Retinal pigment epithelial cell (primary cell): ENCODE measurements around the gene ADARB2.

Experiments
- DNase-seq: peaks from one replicate; pipeline ENCODE4 v3.0.0-alpha.2; 2010; ENCODE audit warnings: low read depth
- H3K4me3 ChIP-seq: 2 replicates; pipeline ENCODE4 v1.5.1; 2011; ENCODE audit warnings: mild to moderate bottlenecking, low read length, control low read depth, moderate library complexity
- CTCF ChIP-seq: conservative IDR thresholded peaks from 2 replicates; pipeline ENCODE4 v1.5.1; 2011; ENCODE audit warnings: low read depth, low read length, control low read depth, inconsistent platforms

ADARB2 gene

DNA sequence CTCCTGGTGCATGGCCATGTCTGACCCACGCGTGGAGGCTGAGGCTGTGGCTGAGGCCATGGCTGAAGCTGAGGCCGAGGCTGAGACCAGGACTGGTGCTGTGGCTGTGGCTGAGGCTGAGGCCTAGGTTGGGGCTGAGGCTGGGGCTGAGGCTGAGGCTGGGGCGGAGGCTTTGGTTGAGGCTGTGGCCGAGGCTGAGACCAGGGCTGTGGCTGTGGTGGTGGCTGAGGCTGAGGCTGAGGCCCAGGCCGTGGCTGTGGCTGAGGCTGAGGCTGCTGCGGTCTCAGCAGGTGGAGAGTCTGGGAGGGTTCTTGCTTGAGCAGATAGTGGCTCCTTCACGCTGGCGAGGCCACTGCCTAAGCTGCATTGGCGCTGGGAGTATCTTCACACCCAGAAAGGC is 604.7 kb downstream of the ADARB2 start:
- DNase-seq = no peak
- no peak for TF ChIP-seq CTCF
- no peak overlapping the region for H3K4me3 ChIP-seq

- TF ChIP-seq CTCF = no peak
These were observed 606.1 kb downstream of the ADARB2 start for GRCh38 chr10:1130995-1131790.

GRCh38 chr10:1130226-1130625 is 607.1 kb downstream of the ADARB2 start:
- no peak for TF ChIP-seq CTCF
- no peak for DNase-seq

More at GRCh38 chr10:1130995-1131790, 606.1 kb downstream of the ADARB2 start:
- no peak overlapping the region for H3K4me3 ChIP-seq
- DNase-seq = no peak

DNA sequence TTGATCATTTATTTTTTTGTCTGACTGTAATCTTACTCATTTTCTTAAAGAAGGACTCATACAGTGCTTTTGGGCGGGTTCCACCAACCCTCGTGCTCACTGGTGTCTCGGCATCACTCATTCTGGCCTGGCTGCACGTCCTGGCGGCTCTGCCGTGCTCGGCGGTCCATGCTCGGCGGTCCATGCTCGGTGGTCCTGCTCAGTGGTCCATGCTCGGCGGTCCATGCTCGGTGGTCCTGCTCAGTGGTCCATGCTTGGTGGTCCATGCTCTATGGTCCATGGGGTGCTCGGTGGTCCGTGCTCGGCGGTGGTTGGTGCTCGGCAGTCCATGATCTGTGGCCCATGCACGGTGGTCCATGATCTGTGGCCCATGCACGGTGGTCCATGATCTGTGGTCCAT is 608.7 kb downstream of the ADARB2 start:
- no peak overlapping the region for H3K4me3 ChIP-seq
- TF ChIP-seq CTCF = no peak
- no peak for DNase-seq

More at GRCh38 chr10:1130226-1130625, 607.1 kb downstream of the ADARB2 start:
- no peak overlapping the region for H3K4me3 ChIP-seq

- no peak for DNase-seq
- no peak for TF ChIP-seq CTCF
- no peak overlapping the region for H3K4me3 ChIP-seq
These were observed 609.2 kb downstream of the ADARB2 start for GRCh38 chr10:1128115-1128514.

GRCh38 chr10:1127629-1128028 is 609.7 kb downstream of the ADARB2 start:
- DNase-seq = no peak
- no peak overlapping the region for H3K4me3 ChIP-seq
- no peak for TF ChIP-seq CTCF
